ENCODE data around the gene MAML1. TPM values are rescaled to one million over a fixed set of nuclear protein-coding genes. Genes with fewer than 3 reads are reported as not detected.

Gene MAML1
- total RNA-seq, 8 experiments from 2014 or later: 7.7 to 37.5 (median 13.2) TPM

GRCh38 chr5:179747811-179748210, 15.2 kb downstream of the MAML1 start:
- 64 to 100% (median 96%) methylated on average over 1 to 2 of the region's 3 CpGs; no CpG with 5 or more reads in 1 of the 10 experiments for WGBS, 10 experiments
- Histone ChIP-seq H3K4me3 (no peak overlapping the region), H3K27ac (no peak overlapping the region), H3K4me1 (replicated peaks in 1 of 2) (no peaks in the 10 kb centered on the region)
- peak in 2 of 8 experiments; percentile 56 to 57 for ATAC-seq (replicated peaks in 6 of 8)
- in situ Hi-C loops (cut with MboI; ENCODE audit: low pct_unique_long_range_greater_than_20kb in 2 of 9, low sequenced_read_pairs in 9 of 9, unreplicated experiment in 9 of 9): no loop called here

GRCh38 chr5:179749857-179750508, 17.4 kb downstream of the MAML1 start:
- in situ Hi-C loops (cut with MboI; ENCODE audit: low pct_unique_long_range_greater_than_20kb in 2 of 9, low sequenced_read_pairs in 9 of 9, unreplicated experiment in 9 of 9): no loop called here

GRCh38 chr5:179753971-179754370, 21.3 kb downstream of the MAML1 start:
- H3K4me3 ChIP-seq: no peak overlapping the region
- no peak overlapping the region for H3K27ac ChIP-seq
- peak in 3 of 8 experiments; percentile 32 to 98 (median 81) for ATAC-seq (replicated peaks in 6 of 8)
- in situ Hi-C loops (cut with MboI; ENCODE audit: low pct_unique_long_range_greater_than_20kb in 2 of 9, low sequenced_read_pairs in 9 of 9, unreplicated experiment in 9 of 9): no loop called here
- 71 to 97% (median 91%) methylated on average over 1 to 4 of the region's 5 CpGs; no CpG with 5 or more reads in 6 of the 10 experiments for WGBS, 10 experiments
- H3K4me1 ChIP-seq (replicated peaks in 1 of 2): peaks cover 2 to 6% of the 10 kb centered on the region in 2 donors

More at GRCh38 chr5:179749857-179750508, 17.4 kb downstream of the MAML1 start:
- H3K4me3 ChIP-seq: no peak overlapping the region
- no peak for ATAC-seq (replicated peaks in 6 of 8)
- H3K4me1 ChIP-seq (replicated peaks in 1 of 2): peaks cover 0 to 6% of the 10 kb centered on the region in 2 donors
- 86 to 100% (median 94%) methylated on average over 1 to 8 of the region's 8 CpGs; no CpG with 5 or more reads in 2 of the 10 experiments for WGBS, 10 experiments
- H3K27ac ChIP-seq: no peak overlapping the region

- H3K4me1 ChIP-seq (replicated peaks in 1 of 2): peaks cover 2 to 6% of the 10 kb centered on the region in 2 donors
- ATAC-seq (replicated peaks in 6 of 8): peak in 1 of 8 experiments; percentile 18
- in situ Hi-C loops (cut with MboI; ENCODE audit: low pct_unique_long_range_greater_than_20kb in 2 of 9, low sequenced_read_pairs in 9 of 9, unreplicated experiment in 9 of 9): no loop called here
- no peak overlapping the region for H3K27ac ChIP-seq
- H3K4me3 ChIP-seq: no peak overlapping the region
- WGBS, 10 experiments: 50 to 100% (median 83%) methylated on average over 1 to 2 of the region's 2 CpGs
Observed at GRCh38 chr5:179755022-179755421, 22.4 kb downstream of the MAML1 start.

- in situ Hi-C loops (cut with MboI; ENCODE audit: low pct_unique_long_range_greater_than_20kb in 2 of 9, low sequenced_read_pairs in 9 of 9, unreplicated experiment in 9 of 9): no loop called here
- WGBS, 10 experiments: 83 to 100% (median 92%) methylated on average over 1 to 7 of the region's 8 CpGs; no CpG with 5 or more reads in 3 of the 10 experiments
- no peak overlapping the region for H3K4me3 ChIP-seq
Observed at GRCh38 chr5:179758955-179759354, 26.3 kb downstream of the MAML1 start.

GRCh38 chr5:179759581-179760551, 27.2 kb downstream of the MAML1 start:
- in situ Hi-C loops (cut with MboI; ENCODE audit: low pct_unique_long_range_greater_than_20kb in 2 of 9, low sequenced_read_pairs in 9 of 9, unreplicated experiment in 9 of 9): no loop called here
- Histone ChIP-seq H3K4me1 (replicated peaks in 1 of 2) (peaks cover 22 to 27% of the 10 kb centered on the region in 2 donors), H3K27ac (no peak overlapping the region), H3K4me3 (no peak overlapping the region)
- ATAC-seq (replicated peaks in 6 of 8): no peak
- 83 to 100% (median 95%) methylated on average over 1 to 6 of the region's 9 CpGs; no CpG with 5 or more reads in 1 of the 10 experiments for WGBS, 10 experiments

More at GRCh38 chr5:179758955-179759354, 26.3 kb downstream of the MAML1 start:
- no peak overlapping the region for H3K27ac ChIP-seq
- ATAC-seq (replicated peaks in 6 of 8): no peak
- peaks cover 27 to 28% of the 10 kb centered on the region in 2 donors for H3K4me1 ChIP-seq (replicated peaks in 1 of 2)

- peak overlapping the region in 1 of 2 donors; percentile 17 for H3K27ac ChIP-seq
- H3K4me3 ChIP-seq: no peak overlapping the region
- ATAC-seq (replicated peaks in 6 of 8): peak; percentile 4 to 42 (median 24)
- WGBS, 10 experiments: 12 to 86% (median 66%) methylated on average over 2 to 5 of the region's 10 CpGs
- in situ Hi-C loops (cut with MboI; ENCODE audit: low pct_unique_long_range_greater_than_20kb in 2 of 9, low sequenced_read_pairs in 9 of 9, unreplicated experiment in 9 of 9): no loop called here
- peaks cover 25% of the 10 kb centered on the region in 2 donors for H3K4me1 ChIP-seq (replicated peaks in 1 of 2)
Observed at GRCh38 chr5:179762079-179762780, 29.6 kb downstream of the MAML1 start.

- peak; percentile 30 to 59 (median 43) for ATAC-seq (replicated peaks in 6 of 8)
- peaks cover 25% of the 10 kb centered on the region in 2 donors for H3K4me1 ChIP-seq (replicated peaks in 1 of 2)
- no peak overlapping the region for H3K4me3 ChIP-seq
- no peak overlapping the region for H3K27ac ChIP-seq
- 0 to 80% (median 17%) methylated on average over 1 to 3 of the region's 3 CpGs; no CpG with 5 or more reads in 2 of the 10 experiments for WGBS, 10 experiments
- in situ Hi-C loops (cut with MboI; ENCODE audit: low pct_unique_long_range_greater_than_20kb in 2 of 9, low sequenced_read_pairs in 9 of 9, unreplicated experiment in 9 of 9): no loop called here
Observed at GRCh38 chr5:179762781-179763176, 30.2 kb downstream of the MAML1 start.

- no peak overlapping the region for H3K4me3 ChIP-seq
- ATAC-seq (replicated peaks in 6 of 8): peak; percentile 50 to 83 (median 71)
- in situ Hi-C loops (cut with MboI; ENCODE audit: low pct_unique_long_range_greater_than_20kb in 2 of 9, low sequenced_read_pairs in 9 of 9, unreplicated experiment in 9 of 9): no loop called here
- no peak overlapping the region for H3K27ac ChIP-seq
- peaks cover 25% of the 10 kb centered on the region in 2 donors for H3K4me1 ChIP-seq (replicated peaks in 1 of 2)
- 0 to 29% (median 7%) methylated on average over 2 to 10 of the region's 10 CpGs; no CpG with 5 or more reads in 1 of the 10 experiments for WGBS, 10 experiments
Observed at GRCh38 chr5:179763215-179763945, 30.8 kb downstream of the MAML1 start.

GRCh38 chr5:179764056-179764455, 31.4 kb downstream of the MAML1 start:
- in situ Hi-C loops (cut with MboI; ENCODE audit: low pct_unique_long_range_greater_than_20kb in 2 of 9, low sequenced_read_pairs in 9 of 9, unreplicated experiment in 9 of 9): no loop called here
- ATAC-seq (replicated peaks in 6 of 8): no peak
- WGBS, 10 experiments: 33 to 100% (median 78%) methylated on average over 1 to 4 of the region's 8 CpGs; no CpG with 5 or more reads in 4 of the 10 experiments
- no peak overlapping the region for H3K27ac ChIP-seq
- H3K4me1 ChIP-seq (replicated peaks in 1 of 2): peaks cover 25% of the 10 kb centered on the region in 2 donors
- no peak overlapping the region for H3K4me3 ChIP-seq

- no peak overlapping the region for H3K4me3 ChIP-seq
- in situ Hi-C loops (cut with MboI; ENCODE audit: low pct_unique_long_range_greater_than_20kb in 2 of 9, low sequenced_read_pairs in 9 of 9, unreplicated experiment in 9 of 9): no loop called here
- H3K27ac ChIP-seq: no peak overlapping the region
- H3K4me1 ChIP-seq (replicated peaks in 1 of 2): peaks cover 25% of the 10 kb centered on the region in 2 donors
- ATAC-seq (replicated peaks in 6 of 8): peak in 7 of 8 experiments; percentile 60 to 76 (median 64)
- WGBS, 10 experiments: 0 to 100% (median 68%) methylated on average over 2 to 8 of the region's 13 CpGs; no CpG with 5 or more reads in 2 of the 10 experiments
Observed at GRCh38 chr5:179765400-179765799, 32.8 kb downstream of the MAML1 start.
